Heart right ventricle (tissue), 16 donors: ENCODE results near the gene LDLRAD4. TPM values are rescaled to one million over a fixed set of nuclear protein-coding genes. Genes with fewer than 3 reads are reported as not detected.

Source experiments
- ATAC-seq, 8 donors: fragments of 200-7000 bp; cut with Tn5 transposase; one replicate each; pipeline ENCODE4 v1.9.1; 2020; ENCODE audit warnings: mild to moderate bottlenecking in 8 of 8, moderate library complexity in 8 of 8, moderate number of reproducible peaks in 1 of 8
- DNase-seq, 2 donors: peaks; one replicate each; pipeline ENCODE4 v3.0.0-alpha.2; 2020
- H3K27ac ChIP-seq, 10 donors: fragments of 200-600 bp; sonication (generic) in 2 of 10; one replicate each; pipeline versions ENCODE4 v1.5.0 to v1.8.0; 2020 to 2022; ENCODE audit warnings: mild to moderate bottlenecking in 3 of 10
- H3K27me3 ChIP-seq, 7 donors: fragments of 200-600 bp; one replicate each; pipeline ENCODE4 v1.8.0; 2021 to 2022; ENCODE audit warnings: mild to moderate bottlenecking in 2 of 7
- H3K36me3 ChIP-seq, 9 donors: fragments of 200-600 bp; sonication (generic) in 1 of 9; one replicate each; pipeline versions ENCODE4 v1.5.0 to v1.8.0; 2020 to 2022; ENCODE audit warnings: mild to moderate bottlenecking in 2 of 9
- H3K4me1 ChIP-seq, 9 donors: fragments of 200-600 bp; sonication (generic) in 1 of 9; one replicate each; pipeline versions ENCODE4 v1.5.0 to v1.8.0; 2020 to 2022; ENCODE audit warnings: mild to moderate bottlenecking in 4 of 9
- H3K4me3 ChIP-seq, 10 donors: fragments of 200-600 bp; sonication (generic) in 2 of 10; one replicate each; pipeline versions ENCODE4 v1.5.0 to v1.8.0; 2020 to 2022; ENCODE audit warnings: mild to moderate bottlenecking in 7 of 10, moderate library complexity in 2 of 10
- H3K9me3 ChIP-seq, 11 donors: fragments of 200-600 bp in 10 of 11; sonication (generic) in 2 of 11; one replicate each; pipeline versions ENCODE4 v1.5.0 to v1.8.0; 2013 to 2022; ENCODE audit warnings: mild to moderate bottlenecking in 2 of 11, control low read depth in 1 of 11, moderate library complexity in 1 of 11
- CTCF ChIP-seq, 9 donors: fragments of 200-600 bp; sonication (generic) in 2 of 9; IDR thresholded peaks; one replicate each; pipeline versions ENCODE4 v1.5.0 to v1.8.0; 2021 to 2022; ENCODE audit warnings: antibody characterized with exemption in 9 of 9, mild to moderate bottlenecking in 5 of 9, moderate library complexity in 1 of 9
- WGBS, 2 donors: extraction: QIAGEN DNeasy Blood & Tissue Kit; methylation state at CpG; one replicate each; pipeline ENCODE4 v1.1.7; 2013; ENCODE audit warnings: inconsistent platforms in 1 of 2; 5-methylcytosine and 5-hydroxymethylcytosine counted together
- intact Hi-C, 10 donors: fragments of 100-400 bp; cut with DNase I; formaldehyde crosslinking; loops; one replicate each; pipeline versions ENCODE4 v1.11.1 to v1.14.2; 2022
- polyA plus RNA-seq, 2 donors: library from polyadenylated mRNA; stranded (reverse); fragments of 200-250 nt; gene quantifications; one replicate each; pipeline ENCODE4 v1.2.3, GENCODE V29; 2013
- total RNA-seq, 10 donors: library from RNA; stranded (reverse); fragmentation: NEBNext Ultra II Directional in 3 of 10; extraction: Animal tissue kit (Norgen Biotek cat#: 25700) in 3 of 10; gene quantifications; one replicate each; pipeline versions ENCODE4 v1.2.1 to v1.2.4, GENCODE V29; 2021 to 2023
- donor health status: Arrhythmogenic right ventricular cardiomyopathy.
- donor health status: ischemic (EF 13 %, LVEDD 7.1; RV severe dilation, severe dysfunction).
- donor health status: healthy with polysubstance abuse.
- donor health status: DM: no; HTN: yes; CAD: no.
- donor health status: DM: no; HTN: no; CAD: no.
- donor health status: ischemic (EF 25% LVEDD 6.9; RV normal size, moderate dysfunction).
- donor health status: ischemic (EF 25% LVEDD 5.7; RV mildly dilated, moderate dysfunction).
- donor health status: healthy.
- donor health status: DM: yes; HTN: yes; CAD: no.
- donor health status: Ischemic cardiomyopathy.
- donor health status: ischemic (EF 35%, LVEDD 5.7; RV mildly dilated, moderate dysfunction).
- donor health status: nonischemic (EF 11% LVEDD 7.7; RV severe dilation, severe dysfunction).
- donor health status: DM: yes; HTN: yes; CAD: no.
- donor health status: PGD.
- donor health status: ischemic (EF 29% LVEDD 5.4; RV normal size, mild dysfunction).
- donor health status: nonischemic (EF 23%, LVEDD 6.1; RV moderate dilation, normal function).

LDLRAD4 gene
- total and polyA plus RNA-seq, 12 donors, result 5.4 to 74.6 (median 34.6) TPM

- no peak for DNase-seq
Measured at GRCh38 chr18:13646633-13647032, 428.1 kb downstream of the LDLRAD4 start.

GRCh38 chr18:13647761-13648160, 429.2 kb downstream of the LDLRAD4 start:
- Histone ChIP-seq H3K4me3 (no peak overlapping the region), H3K27me3 (no peaks in the 10 kb centered on the region), H3K36me3 (peaks cover 0 to 30% (median 6%) of the 10 kb centered on the region in 9 donors), H3K9me3 (no peaks in the 10 kb centered on the region), H3K4me1 (peaks cover 0 to 7% (median 0%) of the 10 kb centered on the region in 9 donors), H3K27ac (no peak overlapping the region)
- no peak for TF ChIP-seq CTCF (IDR thresholded peaks at IDR 0.05)
- intact Hi-C loops, result loop anchor here in 2 of 10 donors (10.0 kb wide), 1 partner anchor 77 kb away; the partner anchor contains the start of genes FAM210A (in 2 of the 2) and RNMT (in 2 of the 2)
- ATAC-seq (no peak), DNase-seq (no peak)
- 90 to 96% methylated on average over 4 of the region's 4 CpGs for WGBS, 2 donors

More at GRCh38 chr18:13646633-13647032, 428.1 kb downstream of the LDLRAD4 start:
- H3K9me3 ChIP-seq, result no peaks in the 10 kb centered on the region
- no peak for ATAC-seq
- no peak overlapping the region for H3K4me3 ChIP-seq
- peaks cover 0 to 18% (median 5%) of the 10 kb centered on the region in 9 donors for H3K4me1 ChIP-seq
- intact Hi-C loops, result loop anchor here in 2 of 10 donors (10.0 kb wide), 1 partner anchor 78 kb away; the partner anchor contains the start of genes FAM210A (in 2 of the 2) and RNMT (in 2 of the 2)
- TF ChIP-seq CTCF (IDR thresholded peaks at IDR 0.05), result no peak
- H3K27ac ChIP-seq, result no peak overlapping the region
- WGBS, 2 donors, result 84% methylated on average over 4 of the region's 4 CpGs
- peaks cover 0 to 7% (median 0%) of the 10 kb centered on the region in 7 donors for H3K27me3 ChIP-seq
- peaks cover 0 to 30% (median 6%) of the 10 kb centered on the region in 9 donors for H3K36me3 ChIP-seq

- intact Hi-C loops, result loop anchor here in 2 of 10 donors (10.0 kb wide), 1 partner anchor 75 kb away; the partner anchor contains the start of genes FAM210A (in 2 of the 2) and RNMT (in 2 of the 2)
- TF ChIP-seq CTCF (IDR thresholded peaks at IDR 0.05), result no peak
- WGBS, 2 donors, result 90 to 97% methylated on average over 23 of the region's 23 CpGs
- ATAC-seq (no peak), DNase-seq (no peak)
- peaks cover 0 to 30% (median 6%) of the 10 kb centered on the region in 9 donors for H3K36me3 ChIP-seq
- H3K27me3 ChIP-seq, result no peaks in the 10 kb centered on the region
- H3K27ac ChIP-seq, result no peak overlapping the region
- H3K4me1 ChIP-seq, result peaks cover 0 to 11% (median 0%) of the 10 kb centered on the region in 9 donors
- H3K9me3 ChIP-seq, result no peaks in the 10 kb centered on the region
- no peak overlapping the region for H3K4me3 ChIP-seq
Measured at GRCh38 chr18:13649397-13650390, 431.1 kb downstream of the LDLRAD4 start.

GRCh38 chr18:13653746-13654433, 435.3 kb downstream of the LDLRAD4 start:
- ATAC-seq, result peak in 4 of 8 donors; percentile 28 to 60 (median 39)
- Histone ChIP-seq H3K9me3 (no peaks in the 10 kb centered on the region), H3K4me1 (peaks cover 0 to 20% (median 8%) of the 10 kb centered on the region in 9 donors), H3K27me3 (no peaks in the 10 kb centered on the region), H3K36me3 (no peaks in the 10 kb centered on the region), H3K27ac (no peak overlapping the region), H3K4me3 (no peak overlapping the region)
- WGBS, 2 donors, result 52 to 58% methylated on average over 13 of the region's 13 CpGs
- no peak for DNase-seq
- intact Hi-C loops, result no loop called here
- TF ChIP-seq CTCF (IDR thresholded peaks at IDR 0.05), result no peak
